HG03039 (cell line): ENCODE results near the gene B4GALT5.
"Not testable (repeated sequence)": the region's sequence is repeated elsewhere in the genome, so short reads cannot be mapped to it uniquely, and the experiment has no call there.

Experiments
- ATAC-seq: cut with Tn5 transposase; IDR thresholded peaks from one replicate; pipeline ENCODE4 v1.9.1; 2021; ENCODE audit warnings: mild to moderate bottlenecking, moderate library complexity; ENCODE audit not compliant: unreplicated experiment

Gene B4GALT5

DNA sequence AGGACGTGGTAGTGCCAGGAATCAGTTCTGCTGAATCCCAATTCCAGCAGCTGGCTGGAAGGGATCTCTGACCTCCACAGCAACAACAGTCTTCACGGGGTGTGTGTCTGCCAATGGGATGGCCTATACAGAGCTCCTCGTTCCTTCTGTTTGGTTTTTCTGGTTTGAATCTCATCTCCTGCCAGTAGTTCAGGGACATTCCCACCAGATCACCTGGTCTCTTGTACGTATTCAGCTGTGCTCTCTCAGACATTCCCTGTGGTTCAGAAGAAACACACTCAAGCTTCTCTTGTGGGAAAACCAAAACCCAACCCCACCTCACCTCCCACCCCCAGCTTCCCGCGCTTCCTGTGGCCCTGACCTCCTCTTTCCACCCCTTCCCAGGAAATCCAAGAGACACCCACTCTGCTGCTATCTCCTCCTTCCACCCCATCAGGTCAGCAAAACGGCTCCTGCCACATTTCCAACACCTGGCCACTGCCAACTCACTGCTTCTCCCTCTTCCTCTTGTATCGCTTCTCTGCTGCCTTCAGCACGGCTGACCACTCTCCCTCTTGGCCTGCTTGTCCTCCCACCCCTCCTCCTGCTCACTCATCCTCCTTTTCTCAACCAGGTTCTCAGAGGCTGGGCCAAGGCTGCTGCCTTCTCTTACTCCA, 82.5 kb downstream of the B4GALT5 start:
- no peak for ATAC-seq

- peak; percentile 66 for ATAC-seq
These were observed 83.2 kb downstream of the B4GALT5 start for GRCh38 chr20:49630396-49630951.

GRCh38 chr20:49629606-49630005, 84.1 kb downstream of the B4GALT5 start:
- no peak for ATAC-seq

GRCh38 chr20:49628280-49628679, 85.4 kb downstream of the B4GALT5 start:
- ATAC-seq: not testable (repeated sequence)

- ATAC-seq: no peak
These were observed 86.3 kb downstream of the B4GALT5 start for GRCh38 chr20:49627329-49627761.

DNA sequence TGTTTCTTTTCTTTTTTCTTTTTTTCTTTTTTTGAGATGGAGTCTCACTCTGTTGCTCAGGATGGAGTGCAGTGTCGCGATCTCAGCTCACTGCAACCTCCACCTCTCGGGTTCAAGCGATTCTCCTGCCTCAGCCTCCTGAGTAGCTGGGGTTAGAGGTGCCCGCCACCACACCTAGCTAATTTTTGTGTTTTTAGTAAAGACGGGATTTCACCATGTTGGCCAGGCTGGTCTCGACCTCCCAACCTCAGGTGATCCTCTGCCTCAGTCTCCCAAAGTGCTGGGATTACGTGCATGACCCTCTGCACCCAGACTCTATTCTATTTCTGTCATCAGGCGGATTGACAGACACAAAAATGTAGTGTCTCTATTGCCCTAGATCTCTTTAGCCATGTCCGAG, 88.7 kb downstream of the B4GALT5 start:
- ATAC-seq: not testable (repeated sequence)

DNA sequence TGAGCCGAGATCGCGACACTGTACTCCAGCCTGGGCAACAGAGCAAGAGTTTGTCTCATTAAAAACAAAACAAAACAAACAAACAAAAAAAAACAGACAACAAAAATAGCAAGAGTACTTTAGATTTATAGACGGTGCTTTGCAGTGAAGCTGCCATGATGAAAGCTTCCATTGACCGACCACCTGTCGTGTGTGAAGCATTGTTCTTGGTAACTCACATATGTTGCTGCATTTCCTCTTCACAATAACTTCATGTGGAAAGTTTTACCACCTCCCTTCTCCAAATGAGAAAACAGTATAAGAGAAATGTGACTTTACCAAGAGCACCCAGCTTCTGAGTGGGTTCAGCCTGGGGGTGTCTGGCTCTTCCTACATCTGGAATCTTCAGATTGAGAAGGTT, 89.4 kb downstream of the B4GALT5 start:
- ATAC-seq: no peak

DNA sequence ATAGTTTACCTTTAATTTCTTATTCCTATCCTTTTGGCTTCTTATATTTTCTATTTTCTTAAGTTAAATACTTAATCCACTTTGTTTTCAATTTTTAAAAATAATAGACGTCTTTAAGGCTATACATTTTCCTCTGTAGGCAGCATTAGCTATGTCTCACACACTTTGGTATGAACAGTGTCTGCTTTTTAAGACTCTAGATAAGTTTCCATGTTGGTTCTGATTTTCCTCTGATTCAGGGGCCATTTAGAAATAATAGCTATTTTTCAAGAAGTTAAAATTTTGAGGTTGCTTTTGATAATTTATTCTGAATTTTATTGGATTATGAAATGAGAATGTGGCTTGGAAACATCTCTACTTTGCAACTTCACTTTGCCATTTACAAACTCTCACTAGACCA, 91.4 kb downstream of the B4GALT5 start:
- ATAC-seq: no peak

- ATAC-seq: peak; percentile 78
These were observed 93.1 kb downstream of the B4GALT5 start for GRCh38 chr20:49620364-49621240.

DNA sequence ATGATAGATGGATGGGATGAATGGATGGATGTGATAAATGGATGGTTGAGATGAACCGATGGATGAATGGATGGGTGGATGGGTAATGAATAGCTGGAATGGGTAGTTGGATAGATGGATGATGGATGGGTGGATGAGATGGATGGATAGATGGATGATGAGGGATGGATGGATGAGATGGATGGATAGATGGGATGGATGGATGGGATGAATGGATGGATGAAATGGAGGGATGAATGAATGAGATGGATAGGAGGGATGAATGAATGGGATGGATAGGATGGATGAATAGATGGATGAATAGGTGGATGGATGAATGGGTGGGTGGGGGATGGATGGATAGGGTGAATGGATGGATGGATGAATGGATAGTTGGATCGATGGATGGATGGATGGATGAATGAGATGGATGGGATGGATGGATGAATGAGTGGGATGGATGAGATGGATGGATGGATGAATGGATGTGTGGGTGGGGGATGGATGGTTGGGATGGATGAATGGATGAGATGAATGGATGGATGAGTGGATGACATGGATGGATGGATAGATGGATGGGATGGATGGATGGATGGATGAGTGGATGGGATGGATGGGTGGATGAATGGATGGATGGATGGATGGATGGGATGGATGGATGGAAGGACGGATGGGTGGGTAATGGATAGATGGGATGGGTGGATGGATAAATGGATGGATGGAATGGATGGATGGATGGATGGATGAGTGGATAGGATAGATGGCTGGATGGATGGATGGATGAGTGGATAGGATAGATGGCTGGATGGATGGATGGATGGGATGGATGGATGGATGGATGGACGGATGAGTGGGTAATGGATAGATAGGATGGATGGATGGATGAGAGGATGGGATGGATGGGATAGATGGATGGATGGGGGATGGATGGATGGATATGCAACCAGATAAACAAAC, 94.3 kb downstream of the B4GALT5 start:
- ATAC-seq: no peak

DNA sequence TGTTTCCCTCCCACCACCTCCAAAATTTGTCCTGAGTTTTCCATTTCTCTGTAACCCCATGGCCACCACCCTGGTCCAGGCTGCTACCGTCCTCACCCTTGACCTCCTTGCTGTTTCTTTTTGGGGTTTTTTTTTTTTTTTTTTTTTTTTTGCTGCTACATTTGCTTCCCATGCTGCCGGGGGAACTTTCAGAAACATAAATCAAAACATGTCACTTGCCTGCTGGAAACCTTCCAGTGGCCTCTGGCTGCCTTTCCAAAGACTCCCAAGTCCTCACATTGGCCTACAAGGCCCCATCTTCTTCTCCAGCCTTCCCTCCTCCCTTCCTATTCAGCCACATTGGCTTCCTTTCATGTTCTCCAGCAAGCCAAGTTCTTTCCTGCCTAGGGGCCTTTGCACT, 95.4 kb downstream of the B4GALT5 start:
- ATAC-seq: no peak

GRCh38 chr20:49617394-49617793, 96.3 kb downstream of the B4GALT5 start:
- not testable (repeated sequence) for ATAC-seq

- no peak for ATAC-seq
These were observed 97.3 kb downstream of the B4GALT5 start for GRCh38 chr20:49616154-49617007.

DNA sequence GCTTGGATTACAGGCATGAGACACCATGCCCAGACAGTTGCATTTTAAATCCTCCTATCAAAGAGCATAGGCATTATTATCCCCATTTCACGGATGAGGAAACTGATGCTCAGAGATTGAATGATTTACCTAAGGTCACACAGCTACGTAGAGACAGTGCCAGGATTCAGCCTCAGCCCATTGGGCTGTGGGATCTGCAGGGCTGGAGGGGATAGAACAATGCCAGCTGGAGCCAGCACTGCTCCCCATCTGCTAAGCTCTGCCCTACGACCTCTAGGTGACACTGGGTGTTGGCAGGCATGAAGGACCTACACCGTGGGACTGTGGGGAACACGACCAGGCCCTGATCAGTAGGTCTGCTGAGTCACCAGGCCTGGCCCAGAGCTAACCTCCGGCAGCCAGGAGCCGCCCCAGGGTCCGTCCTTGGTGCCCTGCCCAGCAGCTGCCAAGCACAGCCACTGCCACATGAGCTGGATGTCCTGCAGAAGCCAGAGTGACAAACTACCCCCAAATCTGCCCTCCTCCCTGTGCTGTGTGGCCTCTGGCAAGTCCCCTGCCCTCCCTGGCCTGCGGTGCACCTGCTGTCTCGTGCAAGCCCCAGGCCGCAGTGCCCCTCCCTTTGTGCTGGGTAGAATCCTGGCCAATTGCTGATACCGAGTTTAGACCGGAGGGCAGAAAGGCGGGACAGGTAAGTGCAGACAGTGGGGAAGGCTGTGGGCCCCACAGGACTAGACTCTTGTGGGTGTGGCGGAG, 98.1 kb downstream of the B4GALT5 start:
- ATAC-seq: no peak

DNA sequence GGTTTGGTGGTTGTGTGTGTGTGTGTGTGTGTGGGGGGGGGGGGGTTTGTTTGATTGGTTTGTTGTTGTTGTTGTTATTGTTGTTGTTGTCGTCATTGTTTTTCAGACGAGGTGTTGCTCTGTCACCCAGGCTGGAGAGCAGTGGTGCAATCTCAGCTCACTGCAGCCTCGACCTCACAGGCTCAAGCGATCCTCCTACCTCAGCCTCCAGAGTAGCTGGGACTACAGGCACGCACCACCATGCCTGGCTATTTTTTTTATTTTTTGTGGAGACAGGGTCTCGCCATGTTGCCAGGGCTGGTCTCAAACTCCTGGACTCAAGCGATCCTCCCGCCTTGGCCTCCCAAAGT, 98.7 kb downstream of the B4GALT5 start:
- ATAC-seq: not testable (repeated sequence)

- ATAC-seq: no peak
These were observed 99.2 kb downstream of the B4GALT5 start for GRCh38 chr20:49614338-49615050.

- ATAC-seq: no peak
These were observed 101.4 kb downstream of the B4GALT5 start for GRCh38 chr20:49612127-49612738.

DNA sequence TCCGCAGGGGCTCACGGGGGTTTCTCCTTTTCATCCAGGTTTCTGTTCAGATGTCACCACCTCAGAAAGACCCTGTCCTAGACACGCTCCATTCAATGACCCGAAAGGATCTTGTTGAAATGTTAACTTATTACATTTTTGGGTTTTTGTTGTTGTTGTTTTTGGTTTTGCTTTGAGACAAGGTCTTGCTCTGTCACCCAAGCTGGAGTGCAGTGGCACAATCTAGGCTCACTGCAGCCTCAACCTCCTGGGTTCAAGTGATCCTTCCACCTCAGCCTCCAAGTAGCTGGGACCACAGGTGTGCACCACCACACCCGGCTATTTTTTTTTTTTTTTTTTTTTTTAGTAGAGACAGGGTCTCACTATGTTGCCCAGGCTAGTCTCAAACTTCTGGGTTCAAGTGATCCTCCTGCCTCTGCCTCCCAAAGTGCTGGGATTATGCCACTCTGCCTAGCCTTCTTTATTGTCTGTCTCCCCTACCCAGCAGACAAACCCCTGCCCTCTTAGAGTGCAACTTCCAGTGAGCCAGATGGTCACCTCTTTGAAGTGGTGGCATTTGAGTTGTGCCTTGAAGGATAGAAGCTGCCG, 102.0 kb downstream of the B4GALT5 start:
- not testable (repeated sequence) for ATAC-seq
